Fibroblast of pulmonary artery (primary cell): ENCODE results near the gene KIRREL3.

Experiments used
- DNase-seq: peaks from one replicate; pipeline ENCODE4 v3.0.0-alpha.2; 2010; ENCODE audit warnings: low read depth
- H3K4me3 ChIP-seq: replicated peaks from 2 replicates; pipeline ENCODE4 v1.5.1; 2011; ENCODE audit warnings: low read depth, mild to moderate bottlenecking, control low read depth, low read length, moderate library complexity
- TF ChIP-seq, protein P1 (sequence below): IDR thresholded peaks from 2 replicates; pipeline ENCODE4 v1.5.1; 2011; ENCODE audit warnings: mild to moderate bottlenecking, control low read depth, low read length, inconsistent platforms; ENCODE audit errors: missing control alignments

KIRREL3 gene

DNA sequence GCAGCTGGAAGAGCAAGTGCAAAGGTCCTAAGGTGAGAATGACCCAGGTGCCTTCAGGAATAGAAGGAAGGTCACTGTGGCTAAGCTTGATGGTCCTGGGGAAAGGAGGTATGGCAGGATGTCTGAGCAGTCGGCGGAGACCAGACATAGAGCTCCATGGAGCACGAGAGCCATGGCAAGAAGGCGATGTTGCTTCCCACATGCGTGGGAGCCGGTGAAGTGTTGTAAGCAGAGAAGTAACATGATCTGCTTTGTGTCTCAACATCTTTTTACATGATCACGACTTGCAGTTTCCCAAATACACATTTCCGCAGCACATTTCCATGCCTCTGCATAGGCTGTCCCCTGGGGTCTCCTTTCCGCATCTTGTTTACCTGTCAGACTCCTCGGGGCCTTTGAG, 231.9 kb downstream of the KIRREL3 start:
- no peak for DNase-seq
- no peak overlapping the region for H3K4me3 ChIP-seq
- TF ChIP-seq, protein P1, sequence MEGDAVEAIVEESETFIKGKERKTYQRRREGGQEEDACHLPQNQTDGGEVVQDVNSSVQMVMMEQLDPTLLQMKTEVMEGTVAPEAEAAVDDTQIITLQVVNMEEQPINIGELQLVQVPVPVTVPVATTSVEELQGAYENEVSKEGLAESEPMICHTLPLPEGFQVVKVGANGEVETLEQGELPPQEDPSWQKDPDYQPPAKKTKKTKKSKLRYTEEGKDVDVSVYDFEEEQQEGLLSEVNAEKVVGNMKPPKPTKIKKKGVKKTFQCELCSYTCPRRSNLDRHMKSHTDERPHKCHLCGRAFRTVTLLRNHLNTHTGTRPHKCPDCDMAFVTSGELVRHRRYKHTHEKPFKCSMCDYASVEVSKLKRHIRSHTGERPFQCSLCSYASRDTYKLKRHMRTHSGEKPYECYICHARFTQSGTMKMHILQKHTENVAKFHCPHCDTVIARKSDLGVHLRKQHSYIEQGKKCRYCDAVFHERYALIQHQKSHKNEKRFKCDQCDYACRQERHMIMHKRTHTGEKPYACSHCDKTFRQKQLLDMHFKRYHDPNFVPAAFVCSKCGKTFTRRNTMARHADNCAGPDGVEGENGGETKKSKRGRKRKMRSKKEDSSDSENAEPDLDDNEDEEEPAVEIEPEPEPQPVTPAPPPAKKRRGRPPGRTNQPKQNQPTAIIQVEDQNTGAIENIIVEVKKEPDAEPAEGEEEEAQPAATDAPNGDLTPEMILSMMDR = no peak

DNA sequence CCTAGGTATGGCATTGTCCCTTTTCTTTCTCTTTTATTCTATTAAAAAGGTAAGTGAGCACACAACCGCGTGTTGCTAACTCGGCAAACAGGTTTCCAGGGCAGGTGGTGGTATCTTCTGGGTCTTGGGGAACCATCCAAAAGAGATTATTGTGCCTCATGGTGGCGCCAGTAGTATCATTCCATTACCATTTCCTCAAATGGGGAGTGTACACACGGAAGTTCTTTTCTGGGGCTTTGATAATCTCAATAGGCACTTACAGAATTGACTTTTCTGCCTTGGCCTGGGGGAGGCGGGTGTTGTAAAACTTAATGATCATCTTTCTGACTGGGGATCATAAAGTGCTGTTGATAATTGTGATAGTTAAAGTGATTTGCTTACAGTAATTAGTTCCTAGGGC, 234.1 kb downstream of the KIRREL3 start:
- H3K4me3 ChIP-seq = no peak overlapping the region
- DNase-seq = no peak
- TF ChIP-seq, protein P1 = no peak

- H3K4me3 ChIP-seq = no peak overlapping the region
- no peak for DNase-seq
- TF ChIP-seq, protein P1 = no peak
Observed at GRCh38 chr11:126765196-126765595, 235.4 kb downstream of the KIRREL3 start.

DNA sequence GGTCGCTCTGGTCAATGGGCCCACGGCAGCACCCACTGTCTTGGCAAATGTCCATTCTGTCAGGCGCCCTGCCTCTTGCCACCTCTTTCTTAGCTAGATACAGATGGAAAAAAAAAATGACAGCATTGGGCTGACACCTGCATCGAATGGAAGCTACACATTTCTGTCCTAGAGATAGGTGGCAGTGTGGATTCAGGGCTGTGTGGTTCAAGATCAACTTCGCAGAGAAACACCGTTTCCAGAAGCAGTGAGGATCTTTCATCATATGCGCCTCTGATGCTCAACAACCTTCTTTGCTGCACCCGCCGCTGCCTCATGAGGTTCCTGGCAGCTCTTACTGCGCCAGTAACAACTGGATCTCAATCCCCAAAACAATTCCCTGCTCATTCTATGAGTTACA, 236.3 kb downstream of the KIRREL3 start:
- H3K4me3 ChIP-seq = no peak overlapping the region
- no peak for DNase-seq
- TF ChIP-seq, protein P1 = no peak

DNA sequence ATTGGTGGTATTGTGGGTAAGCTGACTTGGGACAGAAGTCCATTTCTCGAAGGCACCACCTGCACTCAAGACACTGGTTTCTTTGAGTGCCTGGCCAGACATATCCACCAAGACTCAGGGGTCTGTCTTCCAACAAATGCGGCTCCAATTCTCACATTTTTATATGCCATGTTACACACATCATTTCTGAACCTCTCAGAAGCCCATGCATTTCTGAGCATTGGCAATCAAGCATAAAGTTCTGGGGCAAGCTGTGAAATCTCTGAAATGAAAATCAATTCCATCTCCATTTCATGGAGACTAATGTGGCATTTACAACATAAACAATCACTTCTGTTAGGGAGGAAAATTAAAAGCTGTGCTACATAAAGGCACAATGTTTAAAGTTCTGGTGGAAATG, 243.7 kb downstream of the KIRREL3 start:
- DNase-seq = no peak
- H3K4me3 ChIP-seq = no peak overlapping the region
- TF ChIP-seq, protein P1 = no peak

DNA sequence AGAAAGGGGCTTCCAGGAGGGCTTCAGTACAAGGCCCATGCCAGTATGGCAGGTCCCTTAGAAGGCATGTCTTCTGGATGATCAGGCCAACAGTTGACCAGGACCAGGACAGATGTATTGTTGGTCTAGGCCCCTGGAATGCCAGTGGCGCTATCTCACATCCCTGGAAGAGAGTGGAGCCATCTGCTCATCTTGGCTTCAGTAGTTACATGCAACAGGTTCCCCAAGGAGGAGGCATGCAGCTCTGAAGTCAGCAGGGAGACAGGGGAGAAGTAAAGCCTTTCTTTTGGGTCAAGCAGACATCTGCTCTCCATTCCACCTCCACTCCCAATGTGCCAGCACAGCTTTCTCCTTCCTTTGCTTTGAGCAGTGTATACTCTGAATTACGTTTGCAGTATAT, 244.1 kb downstream of the KIRREL3 start:
- TF ChIP-seq, protein P1 = no peak
- no peak overlapping the region for H3K4me3 ChIP-seq
- no peak for DNase-seq

DNA sequence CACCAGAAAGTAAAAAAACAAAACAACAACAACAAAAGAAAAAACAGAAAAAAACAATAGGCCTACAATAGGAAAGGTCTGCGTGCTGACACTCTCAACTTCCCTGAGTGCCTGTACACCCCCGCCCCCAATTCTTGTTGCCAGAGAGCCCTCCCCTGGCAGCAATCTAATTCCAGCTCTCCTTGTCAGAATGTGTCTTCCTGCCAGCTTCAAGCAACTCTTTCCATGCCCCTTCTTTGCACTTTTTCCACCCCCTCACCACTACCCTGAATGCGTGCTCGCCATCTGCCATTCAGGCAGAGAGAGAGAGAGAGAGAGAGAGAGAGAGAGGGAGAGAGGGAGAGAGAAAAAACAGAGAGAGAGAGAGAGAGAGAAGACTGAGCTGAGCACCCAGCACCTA, 245.0 kb downstream of the KIRREL3 start:
- DNase-seq = no peak
- TF ChIP-seq, protein P1 = no peak
- no peak overlapping the region for H3K4me3 ChIP-seq
